Ovary (tissue), 9 donors: Measurements from ENCODE around the gene ASAP2. TPM values are rescaled to one million over a fixed set of nuclear protein-coding genes. Genes with fewer than 3 reads are reported as not detected.

Experiments
- DNase-seq, 5 donors: peaks; one replicate each; pipeline ENCODE4 v3.0.0-alpha.2; 2019 to 2020
- H3K27ac ChIP-seq, 2 donors: fragments of 200-600 bp; one replicate each; pipeline versions ENCODE4 v1.5.1 to v1.8.0; 2019 to 2022
- H3K27me3 ChIP-seq: fragments of 200-600 bp; one replicate; pipeline ENCODE4 v1.8.0; 2022
- H3K36me3 ChIP-seq: fragments of 200-600 bp; sonication (generic); one replicate; pipeline ENCODE4 v1.5.1; 2019
- H3K4me1 ChIP-seq: one replicate; pipeline ENCODE4 v1.8.1; 2013; ENCODE audit warnings: mild to moderate bottlenecking, moderate library complexity; ENCODE audit not compliant: insufficient read depth
- H3K4me3 ChIP-seq: fragments of 200-600 bp; sonication (generic); one replicate; pipeline ENCODE4 v1.5.1; 2017
- H3K9me3 ChIP-seq, 2 donors: fragments of 200-600 bp in 1 of 2; sonication (generic) in 1 of 2; one replicate each; pipeline versions ENCODE4 v1.5.1 to v1.8.1; 2013 to 2019; ENCODE audit warnings: mild to moderate bottlenecking in 1 of 2, moderate library complexity in 1 of 2
- EP300 ChIP-seq: sonication (generic); formaldehyde crosslinking; IDR thresholded peaks from one replicate; pipeline ENCODE4 v1.6.1; 2017; ENCODE audit warnings: antibody characterized with exemption
- POLR2A ChIP-seq: fragments of 450-650 bp; IDR thresholded peaks from one replicate; pipeline ENCODE4 v1.6.1; 2017; ENCODE audit warnings: antibody characterized with exemption, mild to moderate bottlenecking, moderate library complexity
- WGBS, 3 donors: extraction: QIAGEN DNeasy Blood & Tissue Kit in 1 of 3; methylation state at CpG; one replicate each; pipeline versions ENCODE4 v1.1.5 to v1.1.7; 2013 to 2017; 5-methylcytosine and 5-hydroxymethylcytosine counted together
- intact Hi-C, 4 donors: fragments of 100-400 bp; cut with DNase I; formaldehyde crosslinking; loops; one replicate each; pipeline versions ENCODE4 v1.11.0 to v1.15.1; 2022 to 2023
- polyA plus RNA-seq, 2 donors: library from polyadenylated mRNA; stranded (reverse); fragments of 200-250 nt in 1 of 2; fragments of 350-450 nt in 1 of 2; fragmentation: Illumina TruSeq in 1 of 2; extraction: RNeasy Lipid Tissue Mini Kit (QIAGEN cat#74804) in 1 of 2; gene quantifications; one replicate each; pipeline ENCODE4 v1.2.3, GENCODE V29; 2013 to 2014
- total RNA-seq, 7 donors: library from RNA; depleted of rRNA in 2 of 7; stranded (reverse); fragments of >200 nt in 2 of 7; fragmentation: NEBNext Ultra II Directional in 3 of 7; extraction: Animal tissue kit (Norgen Biotek cat#: 25700) in 3 of 7; gene quantifications; one replicate each; pipeline versions ENCODE4 v1.1.0 to v1.2.4, GENCODE V29; 2016 to 2023
- TF ChIP-seq, protein P1 (sequence below), 3 donors: fragments of 450-650 bp in 2 of 3; fragments of 200-600 bp in 1 of 3; IDR thresholded peaks; one replicate each; pipeline versions ENCODE4 v1.5.1 to v1.8.0; 2016 to 2022; ENCODE audit warnings: antibody characterized with exemption in 3 of 3, mild to moderate bottlenecking in 1 of 3
- donor health status: DM: no; HTN: no; CAD: no; lungs with moderate emphysema.
- donor health status: DM: no; HTN: no; CAD: no.
- donor health status: Bipolar disorder and iron deficiency.
- donor health status: DM: yes; HTN: yes; CAD: no.
- donor health status: DM: no; HTN: no; CAD: no.
- donor health status: DM: yes; HTN: yes; CAD: no.

The ASAP2 gene
- total and polyA plus RNA-seq, 9 donors = 10.3 to 22.7 (median 15.5) TPM

DNA sequence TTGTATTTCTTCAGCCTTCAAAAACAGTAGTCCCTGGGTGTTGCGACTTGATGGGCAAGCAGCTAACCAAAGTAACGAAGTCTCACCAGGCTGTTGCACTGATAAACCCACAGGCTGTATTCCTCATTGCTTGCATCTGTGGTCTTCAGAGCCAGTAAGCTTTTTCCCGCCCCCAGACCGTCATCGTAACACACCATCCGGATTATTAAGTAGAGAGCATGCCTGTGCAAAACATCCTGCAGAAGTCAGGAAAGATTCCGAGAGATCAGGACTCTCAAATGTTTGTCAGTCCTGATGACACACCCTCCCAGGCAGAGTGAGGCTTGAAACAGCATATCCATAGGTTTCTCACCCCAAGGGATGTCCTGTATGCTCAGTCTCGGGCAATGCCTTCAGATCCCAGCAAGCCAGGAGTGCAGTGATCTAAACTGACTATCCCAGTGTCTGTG lies 200.8 kb downstream of the ASAP2 start:
- Histone ChIP-seq H3K4me1 (no peaks in the 10 kb centered on the region), H3K27ac (no peak overlapping the region), H3K9me3 (no peaks in the 10 kb centered on the region), H3K36me3 (no peaks in the 10 kb centered on the region), H3K27me3 (no peaks in the 10 kb centered on the region), H3K4me3 (no peak overlapping the region)
- intact Hi-C loops = no loop called here
- 57 to 80% (median 75%) methylated on average over 8 of the region's 8 CpGs for WGBS, 3 donors
- no peak for DNase-seq
- TF ChIP-seq, protein P1, sequence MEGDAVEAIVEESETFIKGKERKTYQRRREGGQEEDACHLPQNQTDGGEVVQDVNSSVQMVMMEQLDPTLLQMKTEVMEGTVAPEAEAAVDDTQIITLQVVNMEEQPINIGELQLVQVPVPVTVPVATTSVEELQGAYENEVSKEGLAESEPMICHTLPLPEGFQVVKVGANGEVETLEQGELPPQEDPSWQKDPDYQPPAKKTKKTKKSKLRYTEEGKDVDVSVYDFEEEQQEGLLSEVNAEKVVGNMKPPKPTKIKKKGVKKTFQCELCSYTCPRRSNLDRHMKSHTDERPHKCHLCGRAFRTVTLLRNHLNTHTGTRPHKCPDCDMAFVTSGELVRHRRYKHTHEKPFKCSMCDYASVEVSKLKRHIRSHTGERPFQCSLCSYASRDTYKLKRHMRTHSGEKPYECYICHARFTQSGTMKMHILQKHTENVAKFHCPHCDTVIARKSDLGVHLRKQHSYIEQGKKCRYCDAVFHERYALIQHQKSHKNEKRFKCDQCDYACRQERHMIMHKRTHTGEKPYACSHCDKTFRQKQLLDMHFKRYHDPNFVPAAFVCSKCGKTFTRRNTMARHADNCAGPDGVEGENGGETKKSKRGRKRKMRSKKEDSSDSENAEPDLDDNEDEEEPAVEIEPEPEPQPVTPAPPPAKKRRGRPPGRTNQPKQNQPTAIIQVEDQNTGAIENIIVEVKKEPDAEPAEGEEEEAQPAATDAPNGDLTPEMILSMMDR (IDR thresholded peaks at IDR 0.05) = no peak
- TF ChIP-seq EP300 (no peak), POLR2A (no peak)

DNA sequence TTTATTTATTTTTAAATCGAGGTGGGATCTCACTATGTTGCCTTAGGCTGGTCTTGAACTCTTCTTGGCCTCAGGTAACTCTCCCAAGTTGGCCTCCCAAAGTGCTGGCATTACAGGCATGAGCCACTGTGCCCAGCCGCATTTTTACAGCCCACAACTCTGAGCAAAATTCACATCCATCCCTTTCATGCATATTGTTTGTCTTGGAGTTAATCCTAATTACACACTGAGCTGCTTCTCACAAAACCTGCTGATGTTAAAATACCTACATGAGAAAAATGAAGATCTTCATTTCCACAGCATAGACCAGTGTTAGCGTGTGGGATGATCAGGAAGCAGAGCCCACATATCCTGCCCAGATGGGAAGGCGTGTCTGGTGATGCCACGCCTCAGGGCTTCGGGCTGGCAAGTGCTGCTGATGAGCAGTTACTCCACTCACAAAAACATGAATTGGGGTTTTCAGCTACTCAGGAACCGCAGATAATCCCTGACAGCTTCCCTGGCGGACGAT lies 202.1 kb downstream of the ASAP2 start:
- Histone ChIP-seq H3K4me1 (no peaks in the 10 kb centered on the region), H3K4me3 (no peak overlapping the region), H3K36me3 (no peaks in the 10 kb centered on the region), H3K27ac (no peak overlapping the region), H3K9me3 (no peaks in the 10 kb centered on the region), H3K27me3 (no peaks in the 10 kb centered on the region)
- 86 to 88% (median 86%) methylated on average over 9 of the region's 9 CpGs for WGBS, 3 donors
- intact Hi-C loops = no loop called here
- DNase-seq = no peak
- TF ChIP-seq EP300 = no peak
- TF ChIP-seq POLR2A = no peak
- TF ChIP-seq, protein P1 (IDR thresholded peaks at IDR 0.05) = no peak

DNA sequence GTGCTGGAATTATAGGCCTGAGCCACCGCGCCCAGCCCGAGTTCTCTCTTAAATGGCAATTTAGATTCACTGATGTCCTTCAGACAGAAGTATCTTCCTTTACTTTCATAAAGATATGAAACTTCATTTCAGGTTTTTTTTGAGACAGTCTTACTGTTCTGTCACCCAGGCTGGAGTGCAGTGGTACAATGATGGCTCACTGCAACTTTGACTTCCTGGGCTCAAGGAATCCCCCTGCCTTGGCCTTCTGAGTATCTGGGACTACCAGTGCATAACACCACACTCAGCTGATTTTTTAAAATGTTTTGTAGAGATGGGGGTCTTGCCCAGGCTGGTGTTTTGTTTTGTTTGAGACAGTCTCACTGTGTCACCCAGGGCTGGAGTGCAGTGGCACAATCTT lies 203.5 kb downstream of the ASAP2 start:
- intact Hi-C loops = no loop called here
- no peak overlapping the region for H3K27ac ChIP-seq
- no peak for DNase-seq
- 96 to 100% (median 99%) methylated on average over 3 of the region's 3 CpGs for WGBS, 3 donors
- H3K9me3 ChIP-seq = no peaks in the 10 kb centered on the region
- H3K4me3 ChIP-seq = no peak overlapping the region
- TF ChIP-seq EP300 (no peak), POLR2A (no peak)
- TF ChIP-seq, protein P1 (IDR thresholded peaks at IDR 0.05) = no peak
- no peaks in the 10 kb centered on the region for H3K36me3 ChIP-seq
- no peaks in the 10 kb centered on the region for H3K4me1 ChIP-seq
- H3K27me3 ChIP-seq = no peaks in the 10 kb centered on the region

DNA sequence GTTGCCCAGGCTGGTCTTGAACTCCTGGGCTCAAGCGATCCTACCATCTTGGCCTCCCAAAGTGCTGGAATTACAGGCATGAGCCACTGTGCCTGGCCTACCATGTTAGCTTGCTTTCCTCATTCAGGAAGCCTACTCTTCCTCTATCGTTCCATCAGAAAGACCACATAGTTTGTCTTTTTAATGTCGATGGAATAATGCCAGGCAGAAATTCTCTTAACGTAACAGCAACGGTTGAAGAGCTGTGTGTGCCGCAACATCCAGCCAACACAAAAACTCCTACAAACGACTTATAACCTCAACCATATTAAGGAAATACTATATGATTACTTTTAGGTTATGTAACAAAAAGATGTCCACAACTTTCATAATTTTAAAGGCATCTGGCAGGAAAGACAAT lies 206.2 kb downstream of the ASAP2 start:
- TF ChIP-seq, protein P1 (IDR thresholded peaks at IDR 0.05) = no peak
- no peak for TF ChIP-seq POLR2A
- no peak for TF ChIP-seq EP300
- no peaks in the 10 kb centered on the region for H3K27me3 ChIP-seq
- no peak for DNase-seq
- H3K4me3 ChIP-seq = no peak overlapping the region
- H3K9me3 ChIP-seq = no peaks in the 10 kb centered on the region
- H3K4me1 ChIP-seq = no peaks in the 10 kb centered on the region
- WGBS, 3 donors = 76 to 86% (median 76%) methylated on average over 7 of the region's 7 CpGs
- intact Hi-C loops = no loop called here
- no peaks in the 10 kb centered on the region for H3K36me3 ChIP-seq
- H3K27ac ChIP-seq = no peak overlapping the region
